ENCODE measurements around the gene FAM120A.

Gene FAM120A

DNA sequence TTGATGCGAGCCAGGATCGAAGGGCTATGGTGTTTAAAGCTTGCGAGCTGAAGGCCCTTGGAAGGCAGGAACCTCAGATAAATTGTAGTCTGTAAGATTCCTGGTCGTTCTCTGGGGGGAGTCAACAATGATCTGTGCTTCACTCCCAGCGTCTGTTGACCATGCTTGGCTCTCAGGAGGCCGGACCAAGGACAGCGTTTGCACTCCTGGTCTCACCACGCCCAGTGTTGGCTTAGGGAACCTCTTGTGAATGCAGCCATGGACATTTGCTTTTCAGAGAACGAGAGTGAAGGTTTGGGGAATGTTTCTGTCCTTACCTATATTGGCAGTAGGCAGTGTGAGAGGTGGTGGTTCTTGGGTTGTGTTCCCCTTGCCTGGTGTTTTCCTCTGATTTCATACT lies 62.1 kb downstream of the FAM120A start:
- DNase-seq, result no peak

DNA sequence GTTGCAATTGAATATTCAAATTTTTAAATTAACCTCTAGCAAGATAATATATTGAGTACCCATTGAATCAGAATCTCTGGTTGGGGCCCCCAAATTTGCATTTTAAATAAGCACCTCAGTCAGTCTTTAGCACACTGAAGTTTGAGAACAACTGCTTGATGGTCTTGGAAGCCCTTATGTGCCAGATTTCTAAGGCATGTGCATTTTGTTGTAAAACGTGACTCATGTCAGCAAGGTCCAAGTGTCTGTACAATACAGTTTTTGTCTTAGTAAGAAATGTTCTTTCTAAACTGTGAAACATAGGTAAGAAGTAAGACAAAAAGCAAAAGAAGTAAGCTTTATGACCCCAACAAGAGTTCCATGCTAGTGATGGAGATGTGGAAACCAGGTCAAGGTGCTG lies 65.8 kb downstream of the FAM120A start:
- no peak for DNase-seq

DNA sequence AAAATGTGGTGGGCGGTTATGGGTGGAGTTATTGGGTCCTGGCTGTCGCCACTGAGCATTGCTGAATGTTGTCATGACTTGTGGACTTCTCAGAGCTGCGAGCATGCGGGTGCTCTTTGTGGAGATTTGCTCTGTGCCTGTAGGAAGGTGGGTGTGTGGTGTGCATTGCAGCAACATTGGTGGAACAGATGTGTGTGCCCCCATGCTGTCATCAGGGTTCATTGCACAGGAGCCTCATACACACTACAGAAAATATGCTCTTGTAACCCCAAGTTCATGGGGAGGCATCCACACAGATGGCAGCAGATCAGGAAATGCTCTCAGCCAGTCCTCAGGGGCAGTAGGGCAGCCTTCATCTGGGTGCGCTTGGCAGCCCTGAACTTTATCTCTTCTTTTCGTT lies 69.0 kb downstream of the FAM120A start:
- DNase-seq, result no peak

DNA sequence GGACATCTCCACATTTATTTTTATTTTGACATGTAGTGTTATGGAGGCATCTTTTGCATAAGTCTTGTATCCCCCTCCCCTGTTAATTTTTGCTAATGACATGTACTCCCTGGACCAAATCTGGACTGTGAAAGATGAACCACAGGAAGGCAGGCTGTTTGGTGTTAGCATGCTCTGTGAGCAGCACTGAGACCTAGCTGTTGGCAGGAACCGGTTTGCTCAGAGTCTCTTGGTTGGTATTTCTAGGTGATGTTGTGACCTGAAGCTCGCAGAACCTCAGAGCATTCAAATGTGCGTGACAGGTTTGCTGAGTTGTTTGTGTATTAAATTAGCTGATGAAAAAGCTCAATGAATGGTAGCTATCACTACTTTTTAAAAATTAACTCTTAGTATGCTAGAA lies 71.3 kb downstream of the FAM120A start:
- DNase-seq, result no peak

DNA sequence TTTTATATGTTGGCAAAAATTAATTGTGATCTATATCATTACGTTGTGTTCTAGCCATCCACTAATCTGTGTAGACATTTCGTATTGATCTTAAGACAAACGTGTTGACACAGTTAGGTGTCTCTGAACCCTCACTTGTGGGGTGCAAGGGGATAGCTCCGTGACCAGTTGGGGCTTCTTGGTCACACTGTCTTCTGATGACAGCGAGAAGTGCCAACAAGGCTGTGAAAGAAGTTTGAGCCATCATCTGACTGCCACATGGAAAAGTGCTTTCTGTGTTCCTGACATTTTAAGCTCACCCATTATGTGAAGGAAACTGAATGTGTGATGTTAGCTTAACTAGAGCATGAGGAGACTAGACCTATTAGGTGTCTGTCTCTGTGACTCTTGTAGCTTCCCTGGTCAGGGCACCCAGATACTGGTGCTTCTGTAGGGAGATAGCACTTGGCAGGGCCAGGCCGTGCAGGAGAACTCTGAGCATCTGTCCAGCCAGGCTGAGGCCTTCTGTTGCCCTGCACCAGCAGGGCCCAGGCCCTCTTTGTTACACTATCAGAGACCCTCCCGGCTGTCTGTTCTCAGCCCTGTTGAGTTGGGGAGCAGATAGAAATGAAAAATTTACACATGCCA lies 72.1 kb downstream of the FAM120A start:
- DNase-seq, result no peak

DNA sequence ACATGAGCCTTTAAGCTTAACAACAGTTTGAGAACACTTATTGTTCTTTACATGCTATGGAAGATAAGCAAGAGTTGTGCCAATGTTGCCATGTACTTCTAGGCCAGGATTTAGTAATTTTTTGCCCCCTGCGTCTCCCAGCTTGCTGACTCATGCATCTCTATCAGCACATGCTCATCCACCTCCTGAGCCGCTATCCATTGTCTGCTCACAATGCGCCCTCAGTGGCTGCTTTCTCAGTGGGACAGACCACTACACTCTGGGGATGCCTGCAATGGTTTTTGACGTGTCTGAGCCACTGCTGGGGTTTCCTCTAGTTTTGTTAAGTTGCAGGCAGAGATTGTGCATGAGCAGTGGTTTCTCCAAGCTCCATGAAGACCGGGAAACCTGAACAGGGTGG lies 74.0 kb downstream of the FAM120A start:
- no peak for DNase-seq

DNA sequence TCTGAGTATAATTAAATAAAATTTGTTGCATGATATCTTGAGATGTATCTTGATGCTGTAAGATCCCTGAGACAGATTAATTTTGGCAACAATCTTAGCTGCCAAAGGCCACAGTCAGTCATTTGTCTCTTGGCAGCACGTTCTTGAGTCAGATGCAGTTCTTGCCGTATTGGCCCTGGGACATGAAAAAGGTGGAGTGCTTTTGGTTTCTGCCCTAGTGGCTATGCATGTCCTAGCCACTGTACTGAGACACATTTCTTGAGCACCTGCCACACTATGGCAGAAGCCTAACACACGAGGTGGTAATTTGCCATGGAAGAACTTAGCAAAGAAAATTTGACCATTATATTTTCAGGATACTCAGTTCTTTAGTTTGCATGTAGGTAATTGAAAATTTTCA lies 79.9 kb downstream of the FAM120A start:
- no peak for DNase-seq

DNA sequence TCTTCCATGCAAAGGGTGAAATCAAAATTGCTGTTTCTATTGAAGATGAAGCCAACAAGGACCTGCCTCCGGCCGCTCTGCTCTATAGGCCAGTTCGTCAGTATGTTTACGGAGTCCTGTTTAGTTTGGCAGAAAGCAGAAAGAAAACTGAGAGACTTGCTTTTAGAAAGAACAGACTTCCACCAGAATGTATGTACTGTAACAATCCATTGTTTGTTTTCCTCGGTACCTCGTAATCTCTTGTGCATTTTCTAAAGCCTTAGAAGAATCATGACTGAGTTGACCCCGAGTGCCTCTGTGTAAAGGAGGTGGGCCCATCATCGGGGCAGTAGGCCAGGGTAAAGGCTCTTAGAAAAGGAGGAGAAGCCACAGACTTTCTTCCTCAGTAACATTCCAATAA lies 80.7 kb downstream of the FAM120A start:
- DNase-seq, result no peak

DNA sequence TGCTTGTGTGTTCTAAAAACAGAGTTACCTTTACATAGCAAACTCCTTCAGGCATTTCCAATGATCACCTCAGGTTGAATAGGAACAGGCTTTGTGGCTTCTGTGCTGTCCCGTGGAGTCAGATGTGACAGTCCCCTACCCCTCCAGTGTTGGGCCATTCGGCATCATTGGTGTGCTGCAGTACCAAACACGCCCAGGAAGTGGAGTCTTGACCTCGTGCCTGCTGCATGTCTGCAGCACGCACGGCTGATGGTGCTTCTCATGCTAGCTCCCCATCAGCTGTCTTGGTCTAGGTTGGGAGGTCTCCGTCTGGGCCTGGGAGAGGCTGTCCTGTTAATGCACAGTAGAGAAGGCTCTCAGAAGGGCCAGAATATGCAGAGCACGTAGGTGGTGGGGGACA lies 82.4 kb downstream of the FAM120A start:
- no peak for DNase-seq

DNA sequence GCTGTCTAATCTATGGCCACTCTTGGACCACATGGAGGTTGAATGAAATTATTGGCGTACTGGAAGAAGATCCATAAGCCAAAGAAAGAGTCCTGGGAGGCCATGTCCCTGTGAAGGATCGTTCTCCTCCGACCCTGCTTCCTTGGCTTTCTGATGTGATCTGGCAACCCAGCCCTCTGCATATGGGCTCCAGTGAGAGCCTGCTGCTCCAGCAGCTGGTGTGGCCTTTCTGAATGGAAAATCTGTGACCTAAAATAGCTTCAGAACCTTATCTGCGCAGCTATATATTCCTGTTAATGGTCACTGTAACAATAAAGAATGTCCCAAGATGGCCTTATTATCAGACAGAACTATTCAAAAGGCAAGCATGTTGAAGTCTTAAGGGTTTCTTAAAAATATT lies 84.7 kb downstream of the FAM120A start:
- no peak for DNase-seq

DNA sequence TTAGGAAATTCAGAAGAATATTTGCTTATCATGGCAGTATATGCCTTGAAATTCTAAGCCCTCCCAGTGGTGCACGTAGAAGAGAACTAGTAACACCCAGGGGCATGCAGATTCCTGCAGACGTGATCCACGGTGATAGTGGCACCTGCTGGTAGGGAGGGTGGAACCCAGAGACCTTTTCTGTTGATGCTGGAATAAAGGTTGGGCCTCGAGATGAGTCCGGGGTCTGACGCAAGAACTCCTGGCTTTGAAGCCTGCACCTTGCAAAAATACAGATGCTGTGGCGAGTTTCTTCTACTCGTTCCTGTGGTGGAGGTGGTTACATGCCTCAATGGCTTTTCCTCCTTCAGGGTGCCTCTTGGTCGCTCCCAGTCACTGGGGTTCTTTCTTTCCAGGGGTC lies 85.4 kb downstream of the FAM120A start:
- DNase-seq, result no peak

DNA sequence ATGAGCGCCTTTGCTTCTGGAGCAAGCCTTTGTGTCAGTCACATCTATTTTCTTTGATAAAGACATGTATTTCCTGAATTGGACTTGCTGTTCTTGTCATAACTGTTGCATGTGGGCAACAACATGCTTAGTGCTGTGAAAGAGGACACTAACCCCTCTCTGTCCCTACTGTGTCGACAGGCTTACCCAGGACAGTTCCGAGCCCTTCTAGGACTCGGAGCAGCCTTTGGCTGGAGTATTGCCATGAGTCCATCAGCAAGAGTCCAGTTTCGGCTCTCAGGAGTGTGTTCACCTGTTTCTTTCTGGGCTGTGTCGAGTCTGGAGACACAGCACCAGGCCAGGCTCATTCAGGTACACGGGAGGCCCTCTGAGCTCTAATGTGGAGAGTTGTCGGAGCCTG lies 88.8 kb downstream of the FAM120A start:
- no peak for DNase-seq

DNA sequence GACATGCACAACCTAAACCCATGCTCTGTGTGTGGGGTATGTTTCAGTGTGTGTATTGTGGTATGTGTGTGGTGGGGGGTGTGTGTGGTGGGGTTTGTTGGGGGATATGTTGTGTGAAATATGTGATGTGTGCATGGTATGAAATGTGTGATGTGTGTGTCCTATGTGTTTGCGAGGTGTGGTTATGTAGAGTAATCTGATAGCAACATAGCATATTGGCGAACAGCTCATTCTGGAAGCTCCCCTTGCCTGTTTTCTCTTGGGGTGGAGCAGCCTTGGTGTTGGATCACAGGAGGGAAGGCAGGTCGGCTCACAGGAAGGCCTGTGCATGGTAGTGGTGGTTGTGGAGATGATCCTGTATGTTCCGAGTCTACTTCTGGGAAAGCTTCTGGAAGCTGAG lies 89.5 kb downstream of the FAM120A start:
- no peak for DNase-seq

DNA sequence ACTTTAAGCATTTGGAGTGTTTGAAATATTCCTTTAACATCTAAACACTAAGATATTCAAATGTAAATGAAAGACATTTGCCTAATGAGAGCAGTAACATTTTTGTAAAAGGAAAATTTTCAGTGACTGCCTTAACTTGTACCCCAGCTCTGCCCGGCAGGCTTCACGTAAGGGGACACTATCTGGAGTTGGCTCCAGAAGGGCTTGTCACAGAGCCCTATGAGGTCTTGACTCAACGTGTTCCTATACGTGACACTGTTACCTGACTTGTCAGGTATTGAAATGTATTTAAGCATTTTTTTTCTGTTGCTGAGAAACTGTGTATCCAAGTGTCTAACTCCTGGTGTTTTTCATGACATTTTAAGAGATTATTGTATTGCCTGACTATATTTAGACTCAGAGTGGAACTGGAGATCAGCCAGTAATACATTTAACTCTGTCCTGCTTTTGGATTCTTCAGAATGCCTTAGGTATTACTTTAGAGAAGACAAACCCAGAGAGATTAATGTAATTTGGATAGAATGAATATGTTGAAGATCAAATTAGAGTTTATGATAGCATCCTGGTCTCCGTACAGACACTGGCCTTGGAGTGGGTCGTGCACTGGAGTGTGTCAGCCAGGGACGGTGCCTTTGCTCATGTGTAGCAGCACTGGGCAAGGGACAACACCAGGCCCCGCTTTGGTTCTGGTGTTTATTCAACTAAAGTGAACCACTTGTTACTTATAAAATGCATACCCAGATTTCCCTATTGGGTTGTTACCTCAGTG lies 90.3 kb downstream of the FAM120A start:
- DNase-seq, result no peak

DNA sequence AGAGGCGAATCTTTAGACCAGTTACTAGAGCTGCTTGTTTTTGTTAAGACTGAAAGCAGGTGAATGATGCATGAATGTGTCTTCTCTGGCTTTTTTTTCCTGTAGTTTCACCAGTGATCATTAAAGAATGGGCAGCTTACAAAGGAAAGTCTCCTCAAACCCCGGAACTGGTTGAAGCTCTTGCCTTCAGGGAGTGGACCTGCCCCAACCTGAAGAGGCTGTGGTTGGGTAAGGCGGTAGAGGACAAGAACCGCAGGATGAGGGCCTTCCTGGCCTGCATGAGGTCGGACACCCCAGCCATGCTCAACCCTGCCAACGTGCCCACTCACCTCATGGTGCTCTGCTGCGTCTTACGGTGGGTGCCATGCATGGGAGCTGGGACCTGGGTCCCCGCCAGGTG lies 91.6 kb downstream of the FAM120A start:
- no peak for DNase-seq

DNA sequence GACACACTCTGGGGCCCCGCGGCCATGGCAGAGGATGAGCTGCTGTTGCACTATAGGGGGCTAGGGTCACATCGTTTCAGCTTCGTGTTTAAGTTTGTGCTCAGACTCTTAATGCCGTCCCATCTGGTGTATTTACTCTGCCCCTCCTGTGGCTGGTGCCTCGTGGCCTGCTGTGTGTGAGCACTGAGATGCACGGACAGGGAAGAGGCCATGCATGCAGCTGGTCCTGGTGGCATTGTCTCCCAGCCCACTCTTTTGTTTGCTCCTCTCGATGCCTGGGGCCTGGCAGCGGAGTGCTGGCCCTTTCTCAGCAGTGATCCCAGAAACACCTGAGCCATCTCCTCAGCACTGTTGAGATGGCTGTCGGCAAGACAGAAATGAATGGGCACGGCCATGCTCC lies 94.9 kb downstream of the FAM120A start:
- DNase-seq, result no peak

DNA sequence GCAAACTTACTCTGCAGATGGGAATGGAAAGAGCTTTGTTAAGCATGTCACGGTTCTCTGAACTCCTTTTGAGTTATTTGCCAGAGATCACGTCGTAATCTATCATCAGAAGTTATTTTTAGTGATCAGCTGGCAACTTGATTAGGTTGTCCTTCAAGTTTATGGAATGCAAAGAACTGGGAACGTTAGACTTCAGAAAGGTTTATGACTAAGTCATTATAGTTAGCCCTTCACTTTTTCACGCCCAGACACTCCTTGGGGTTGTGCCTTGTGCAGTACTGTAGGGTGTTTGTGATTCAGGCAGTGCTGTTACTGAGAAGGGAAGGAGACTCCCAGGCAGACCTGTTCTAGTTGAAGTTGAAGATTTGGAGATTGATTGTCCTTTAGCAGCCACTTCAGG lies 98.1 kb downstream of the FAM120A start:
- no peak for DNase-seq

DNA sequence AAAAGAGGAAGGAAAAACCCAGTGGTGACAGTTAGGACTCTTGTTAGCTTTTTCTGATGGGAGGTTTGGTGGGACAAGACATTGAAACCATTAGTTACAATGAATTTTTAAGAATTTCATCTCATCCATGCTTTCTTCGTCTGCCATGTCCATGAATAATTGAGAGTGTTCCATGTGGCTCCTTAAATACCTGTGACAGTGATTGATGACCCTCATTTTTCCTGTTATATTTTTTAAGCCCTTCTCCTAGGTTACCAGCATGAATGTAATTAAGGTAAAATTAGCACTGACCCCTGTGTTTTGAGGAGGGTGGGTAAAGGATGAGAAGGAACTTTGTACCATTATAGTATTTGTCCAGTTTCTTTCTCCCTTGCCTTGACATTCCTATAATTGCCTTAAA lies 101.4 kb downstream of the FAM120A start:
- DNase-seq, result no peak

DNA sequence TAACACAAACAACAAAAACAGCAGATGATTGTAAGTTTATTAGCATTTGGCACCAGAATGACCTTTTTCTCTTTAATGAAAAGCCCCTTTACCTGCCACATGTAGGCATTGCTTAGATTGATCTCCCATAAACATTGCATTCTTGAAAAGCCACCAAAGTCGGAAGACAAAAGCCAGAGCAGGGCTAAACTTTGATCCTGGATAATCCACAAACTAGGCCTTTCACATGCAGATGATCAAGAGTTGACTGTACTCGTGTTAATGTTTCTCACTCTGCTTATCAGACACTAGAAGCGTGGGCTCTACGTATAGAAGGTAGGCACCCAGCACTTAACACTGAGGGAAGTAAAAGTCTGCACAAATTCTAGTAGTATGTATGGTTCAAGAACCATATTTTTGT lies 103.9 kb downstream of the FAM120A start:
- DNase-seq, result no peak

DNA sequence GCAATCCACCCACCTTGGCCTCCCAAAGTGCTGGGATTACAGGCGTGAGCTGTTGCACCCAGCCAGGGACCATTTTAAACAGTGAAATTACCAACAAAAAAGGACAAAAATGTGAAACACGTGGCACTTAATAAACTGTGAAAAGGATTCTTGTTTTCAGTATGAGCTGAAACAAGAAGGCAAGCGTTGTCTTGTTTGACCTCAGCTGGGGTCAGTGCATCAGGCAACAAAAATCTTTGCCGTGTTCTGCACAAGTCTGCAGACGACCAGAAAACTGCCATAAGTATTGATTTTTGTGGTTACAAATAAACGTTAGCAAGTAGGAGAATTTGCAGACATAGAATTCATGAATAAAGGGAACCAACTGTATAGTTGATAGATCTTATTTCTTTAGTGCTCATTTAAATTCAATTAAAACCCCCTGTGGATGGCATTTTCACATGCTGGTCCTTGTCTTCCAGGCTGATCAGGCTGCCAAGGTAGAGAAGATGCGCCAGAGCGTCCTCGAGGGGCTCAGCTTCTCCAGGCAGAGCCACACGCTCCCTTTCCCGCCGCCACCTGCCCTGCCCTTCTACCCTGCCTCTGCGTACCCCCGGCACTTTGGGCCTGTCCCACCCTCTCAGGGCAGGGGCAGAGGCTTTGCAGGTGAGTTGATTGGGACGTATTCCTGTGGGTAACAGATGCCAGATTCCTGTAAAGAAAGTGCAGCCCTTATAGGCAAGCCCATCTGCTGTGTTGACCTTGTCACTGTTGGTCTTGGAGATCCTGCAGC lies 106.1 kb downstream of the FAM120A start:
- DNase-seq, result no peak

DNA sequence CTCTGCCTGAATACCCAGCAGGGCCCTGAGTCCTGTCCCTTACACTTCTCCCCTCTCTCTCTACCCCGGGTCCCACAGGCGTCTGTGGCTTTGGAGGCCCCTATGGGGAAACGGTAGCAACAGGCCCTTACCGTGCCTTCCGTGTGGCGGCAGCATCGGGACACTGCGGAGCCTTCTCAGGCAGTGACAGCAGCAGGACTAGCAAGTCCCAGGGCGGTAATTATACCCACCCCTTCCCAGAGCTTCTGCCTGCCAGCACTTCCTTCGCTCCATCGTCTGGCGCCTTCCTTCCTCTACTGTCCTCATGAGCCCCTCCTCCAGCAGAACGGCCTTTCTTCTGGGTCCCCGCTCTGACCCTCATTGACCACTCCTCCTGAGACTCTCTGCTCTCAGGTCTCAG lies 107.0 kb downstream of the FAM120A start:
- no peak for DNase-seq

DNA sequence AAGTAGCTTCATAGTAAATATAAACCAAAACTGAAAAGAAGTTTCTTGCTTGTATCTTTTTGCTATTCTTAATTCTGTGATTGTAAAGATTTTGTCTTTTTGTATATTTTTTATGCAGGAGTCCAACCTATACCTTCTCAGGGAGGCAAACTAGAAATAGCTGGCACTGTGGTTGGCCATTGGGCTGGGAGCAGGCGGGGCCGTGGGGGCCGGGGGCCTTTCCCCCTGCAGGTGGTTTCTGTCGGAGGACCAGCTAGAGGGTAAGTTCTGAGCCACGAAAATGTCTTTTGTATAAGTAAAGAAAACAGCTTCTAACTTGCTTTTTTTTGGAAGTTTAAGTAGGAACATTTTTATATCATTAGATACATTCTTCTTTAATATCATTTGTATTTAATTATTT lies 109.5 kb downstream of the FAM120A start:
- DNase-seq, result no peak

DNA sequence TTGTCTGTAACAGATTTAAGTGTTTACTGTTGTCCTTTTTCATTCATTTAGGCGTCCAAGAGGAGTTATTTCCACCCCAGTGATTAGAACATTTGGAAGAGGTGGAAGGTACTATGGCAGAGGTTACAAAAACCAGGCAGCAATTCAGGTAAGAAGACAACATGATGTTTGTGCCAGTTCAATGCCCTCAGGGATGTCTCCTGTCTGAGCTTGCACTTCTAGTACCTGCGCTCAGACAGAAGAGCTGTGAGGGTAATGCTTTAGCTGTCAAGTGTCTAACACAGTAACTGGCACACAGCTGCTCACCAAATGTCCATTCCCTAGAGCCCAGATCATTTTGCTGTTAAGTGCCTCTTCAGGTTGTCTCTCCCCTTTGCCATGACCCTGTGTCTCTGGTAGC lies 110.7 kb downstream of the FAM120A start:
- no peak for DNase-seq

DNA sequence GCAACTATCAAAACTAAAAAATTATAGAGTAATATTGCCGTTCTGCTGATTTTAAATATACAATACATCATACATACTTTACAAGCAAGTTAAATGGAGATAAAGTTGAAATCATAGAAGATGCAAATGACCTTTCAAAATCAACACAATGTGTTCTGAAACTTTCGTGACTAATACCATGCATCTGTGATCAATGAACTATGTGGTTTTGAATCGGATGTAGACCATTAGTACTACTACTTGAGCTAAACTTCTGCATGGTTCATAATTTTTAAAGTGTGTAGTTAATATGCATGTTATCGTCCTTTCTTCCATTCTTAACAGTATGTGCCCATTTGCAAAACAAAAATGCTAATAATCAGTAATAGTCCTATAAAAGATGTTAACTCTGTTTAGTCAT lies 113.6 kb downstream of the FAM120A start:
- DNase-seq, result no peak
